Fibroblast of lung (primary cell): ENCODE results near the gene PLEKHG4B.

ENCODE experiments used
- CTCF ChIP-seq, 2 donors: IDR thresholded peaks in 1 of 2; conservative IDR thresholded peaks in 1 of 2; 1 replicate in 1 of 2; 2 replicates in 1 of 2; pipeline ENCODE4 v1.5.1; 2011 to 2012; ENCODE audit warnings: low read length in 2 of 2, control low read depth in 1 of 2, inconsistent platforms in 1 of 2, low read depth in 1 of 2, mild to moderate bottlenecking in 1 of 2
- EZH2 ChIP-seq: IDR thresholded peaks from 2 replicates; pipeline ENCODE4 v1.5.1; 2012; ENCODE audit warnings: low read length, control low read depth, mild to moderate bottlenecking; ENCODE audit errors: missing control alignments

- TF ChIP-seq CTCF (conservative IDR thresholded peaks at IDR 0.05 in 1 of 2, IDR thresholded peaks at IDR 0.05 in 1 of 2; ENCODE audit: low read depth in 1 of 2, low read length in 2 of 2) (no peak), EZH2 (no peak)
Observed at GRCh38 chr5:172421-172820, 80.5 kb downstream of the PLEKHG4B start.
